ENCODE data around the gene ABCC4. TPM values are rescaled to one million over a fixed set of nuclear protein-coding genes. Genes with fewer than 3 reads are reported as not detected.

The ABCC4 gene
- total and polyA plus RNA-seq, 2 experiments from 2014 or later = 9.8 to 23.3 TPM

GRCh38 chr13:95100525-95101433, 200.5 kb downstream of the ABCC4 start:
- no peaks in the 10 kb centered on the region for H3K4me1 ChIP-seq (ENCODE audit: insufficient read depth)
- H3K27ac ChIP-seq = no peak overlapping the region
- H3K4me3 ChIP-seq = no peak overlapping the region
- no peak for DNase-seq (ENCODE audit: low spot score)
- H3K27me3 ChIP-seq = no peaks in the 10 kb centered on the region
- H3K36me3 ChIP-seq (replicated peaks; ENCODE audit: insufficient read depth, low read depth) = no peaks in the 10 kb centered on the region
- H3K4me2 ChIP-seq = no peak overlapping the region
- H3K9me2 ChIP-seq (replicated peaks; ENCODE audit: insufficient read depth) = no peaks in the 10 kb centered on the region
- no peaks in the 10 kb centered on the region for H4K20me1 ChIP-seq (ENCODE audit: insufficient read depth, poor library complexity, severe bottlenecking)
- no peak overlapping the region for H2AFZ ChIP-seq
- 78% methylated on average over 7 of the region's 7 CpGs for WGBS (ENCODE audit: low lambda C conversion rate, missing lambda C conversion rate)
- peaks cover 8% of the 10 kb centered on the region for H3K9me3 ChIP-seq (ENCODE audit: low read depth)
- no peak for TF ChIP-seq EZH2phosphoT487 (IDR thresholded peaks at IDR 0.05; ENCODE audit: low read depth, severe bottlenecking, unreplicated experiment)
- TF ChIP-seq CTCF (IDR thresholded peaks at IDR 0.05; ENCODE audit: poor library complexity) = no peak
- no peak for TF ChIP-seq EZH2 (IDR thresholded peaks at IDR 0.05; ENCODE audit: borderline replicate concordance)
- no peaks in the 10 kb centered on the region for H3K79me2 ChIP-seq

- Histone ChIP-seq H2AFZ (no peak overlapping the region), H3K9me2 (replicated peaks; ENCODE audit: insufficient read depth) (no peaks in the 10 kb centered on the region), H3K27me3 (no peaks in the 10 kb centered on the region), H3K4me1 (ENCODE audit: insufficient read depth) (no peaks in the 10 kb centered on the region), H3K4me3 (no peak overlapping the region), H3K79me2 (no peaks in the 10 kb centered on the region), H4K20me1 (ENCODE audit: insufficient read depth, poor library complexity, severe bottlenecking) (no peaks in the 10 kb centered on the region), H3K4me2 (no peak overlapping the region), H3K9me3 (ENCODE audit: low read depth) (peaks cover 8% of the 10 kb centered on the region), H3K27ac (no peak overlapping the region), H3K36me3 (replicated peaks; ENCODE audit: insufficient read depth, low read depth) (no peaks in the 10 kb centered on the region)
- TF ChIP-seq EZH2phosphoT487 (IDR thresholded peaks at IDR 0.05; ENCODE audit: low read depth, severe bottlenecking, unreplicated experiment) = no peak
- no peak for DNase-seq (ENCODE audit: low spot score)
- 96% methylated on average over 6 of the region's 6 CpGs for WGBS (ENCODE audit: low lambda C conversion rate, missing lambda C conversion rate)
Measured at GRCh38 chr13:95099541-95099940, 201.7 kb downstream of the ABCC4 start.

- peaks cover 8% of the 10 kb centered on the region for H3K9me3 ChIP-seq (ENCODE audit: low read depth)
- H3K4me1 ChIP-seq (ENCODE audit: insufficient read depth) = no peaks in the 10 kb centered on the region
- no peaks in the 10 kb centered on the region for H4K20me1 ChIP-seq (ENCODE audit: insufficient read depth, poor library complexity, severe bottlenecking)
- H3K4me2 ChIP-seq = no peak overlapping the region
- TF ChIP-seq EZH2 (IDR thresholded peaks at IDR 0.05; ENCODE audit: borderline replicate concordance) = no peak
- no peak for TF ChIP-seq CTCF (IDR thresholded peaks at IDR 0.05; ENCODE audit: poor library complexity)
- no peak for TF ChIP-seq EZH2phosphoT487 (IDR thresholded peaks at IDR 0.05; ENCODE audit: low read depth, severe bottlenecking, unreplicated experiment)
- no peaks in the 10 kb centered on the region for H3K79me2 ChIP-seq
- no peak overlapping the region for H3K27ac ChIP-seq
- no peaks in the 10 kb centered on the region for H3K9me2 ChIP-seq (replicated peaks; ENCODE audit: insufficient read depth)
- WGBS (ENCODE audit: low lambda C conversion rate, missing lambda C conversion rate) = 81% methylated on average over 2 of the region's 2 CpGs
- no peaks in the 10 kb centered on the region for H3K27me3 ChIP-seq
- H2AFZ ChIP-seq = no peak overlapping the region
- H3K4me3 ChIP-seq = no peak overlapping the region
- no peaks in the 10 kb centered on the region for H3K36me3 ChIP-seq (replicated peaks; ENCODE audit: insufficient read depth, low read depth)
- no peak for DNase-seq (ENCODE audit: low spot score)
Measured at GRCh38 chr13:95098916-95099315, 202.3 kb downstream of the ABCC4 start.

GRCh38 chr13:95091755-95092154, 209.5 kb downstream of the ABCC4 start:
- DNase-seq (ENCODE audit: low spot score) = no peak
- H3K27me3 ChIP-seq = no peaks in the 10 kb centered on the region
- TF ChIP-seq CTCF (IDR thresholded peaks at IDR 0.05; ENCODE audit: poor library complexity) (no peak), EZH2 (IDR thresholded peaks at IDR 0.05; ENCODE audit: borderline replicate concordance) (no peak), EZH2phosphoT487 (IDR thresholded peaks at IDR 0.05; ENCODE audit: low read depth, severe bottlenecking, unreplicated experiment) (no peak)

More at GRCh38 chr13:95091755-95092154, 209.5 kb downstream of the ABCC4 start:
- no peak overlapping the region for H2AFZ ChIP-seq
- H4K20me1 ChIP-seq (ENCODE audit: insufficient read depth, poor library complexity, severe bottlenecking) = no peaks in the 10 kb centered on the region
- no peak overlapping the region for H3K4me3 ChIP-seq
- WGBS (ENCODE audit: low lambda C conversion rate, missing lambda C conversion rate) = 68% methylated on average over 3 of the region's 3 CpGs
- H3K79me2 ChIP-seq = no peaks in the 10 kb centered on the region
- no peaks in the 10 kb centered on the region for H3K9me3 ChIP-seq (ENCODE audit: low read depth)
- H3K27ac ChIP-seq = no peak overlapping the region
- H3K4me2 ChIP-seq = no peak overlapping the region
- H3K36me3 ChIP-seq (replicated peaks; ENCODE audit: insufficient read depth, low read depth) = no peaks in the 10 kb centered on the region
- H3K4me1 ChIP-seq (ENCODE audit: insufficient read depth) = no peaks in the 10 kb centered on the region
- H3K9me2 ChIP-seq (replicated peaks; ENCODE audit: insufficient read depth) = no peaks in the 10 kb centered on the region

Data from hepatocyte (in vitro differentiated cells).